Caco-2 (cell line): Measurements from ENCODE around the gene STEAP3. TPM values are rescaled to one million over a fixed set of nuclear protein-coding genes. Genes with fewer than 3 reads are reported as not detected.

Experiments
- BruUV-seq: library from RNA; stranded (reverse); fragments of 400-500 nt; replicated peaks from 2 replicates; lab custom pipeline; 2021; lab: Mats Ljungman, UMichigan
- CTCF ChIA-PET: fragments of 300-600 bp; sonication (Branson Sonifier 250); formaldehyde crosslinking; loops from one replicate; lab custom pipeline; 2022; ENCODE audit warnings: antibody characterized with exemption; lab: Charles Lee
- POLR2A ChIA-PET: fragments of 300-600 bp; sonication (Branson Sonifier 250); formaldehyde crosslinking; loops from one replicate; lab custom pipeline; 2022; ENCODE audit warnings: antibody characterized with exemption; lab: Charles Lee
- DNase-seq, 2 experiments: peaks; one replicate each; pipeline versions ENCODE4 v3.0.0 to v3.0.0-alpha.2; 2020 to 2022
- H3K27me3 ChIP-seq: replicated peaks from 2 replicates; pipeline ENCODE4 v1.6.0; 2011; ENCODE audit warnings: low read length; ENCODE audit not compliant: control insufficient read depth, insufficient read depth
- H3K36me3 ChIP-seq: 2 replicates; pipeline ENCODE4 v1.5.1; 2011; ENCODE audit warnings: low read length; ENCODE audit not compliant: control insufficient read depth, insufficient read depth
- H3K4me1 ChIP-seq: fragments of 250-450 bp; sonication (Bioruptor Pico); 2 replicates; pipeline ENCODE4 v1.5.1; 2020; ENCODE audit warnings: mild to moderate bottlenecking
- H3K4me3 ChIP-seq: 2 replicates; pipeline ENCODE4 v1.5.1; 2011; ENCODE audit warnings: low read depth, mild to moderate bottlenecking, control low read depth, low read length
- H3K9me3 ChIP-seq: fragments of 250-450 bp; sonication (Bioruptor Pico); 2 replicates; pipeline ENCODE4 v1.5.1; 2020; ENCODE audit warnings: mild to moderate bottlenecking, moderate library complexity
- H3K27ac Mint-ChIP-seq: one replicate; pipeline ENCODE4 v1.8.0; 2022; ENCODE audit warnings: mixed read lengths; ENCODE audit not compliant: unreplicated experiment
- H3K27me3 Mint-ChIP-seq: one replicate; pipeline ENCODE4 v1.8.0; 2022; ENCODE audit warnings: mixed read lengths; ENCODE audit not compliant: insufficient read depth, unreplicated experiment
- H3K36me3 Mint-ChIP-seq: one replicate; pipeline ENCODE4 v1.8.0; 2022; ENCODE audit warnings: mild to moderate bottlenecking, mixed read lengths; ENCODE audit not compliant: insufficient read depth, unreplicated experiment
- H3K4me1 Mint-ChIP-seq: one replicate; pipeline ENCODE4 v1.8.0; 2022; ENCODE audit warnings: low read depth, mixed read lengths; ENCODE audit not compliant: unreplicated experiment
- H3K4me3 Mint-ChIP-seq: one replicate; pipeline ENCODE4 v1.8.0; 2022; ENCODE audit warnings: mild to moderate bottlenecking, moderate library complexity, mixed read lengths; ENCODE audit not compliant: unreplicated experiment
- H3K9me3 Mint-ChIP-seq: one replicate; pipeline ENCODE4 v1.8.0; 2022; ENCODE audit warnings: mixed read lengths; ENCODE audit not compliant: unreplicated experiment
- intact Hi-C: fragments of 100-400 bp; cut with micrococcal nuclease; formaldehyde crosslinking; loops from one replicate; pipeline ENCODE4 v1.10.0; 2022; ENCODE audit not compliant: unreplicated experiment
- total RNA-seq: library from RNA; stranded (reverse); gene quantifications from 2 replicates; pipeline ENCODE4 v1.2.3, GENCODE V29; 2022
- TF ChIP-seq, protein P1 (sequence below), 2 experiments: fragments of 200-600 bp in 1 of 2; IDR thresholded peaks; 1 replicate in 1 of 2; 2 replicates in 1 of 2; pipeline versions ENCODE4 v1.5.1 to v1.8.0; 2011 to 2022; ENCODE audit warnings: antibody characterized with exemption in 1 of 2, control low read depth in 1 of 2, inconsistent platforms in 1 of 2, low read depth in 1 of 2, low read length in 1 of 2, mild to moderate bottlenecking in 1 of 2, moderate library complexity in 1 of 2; ENCODE audit not compliant: insufficient read depth in 1 of 2, severe bottlenecking in 1 of 2, unreplicated experiment in 1 of 2

The STEAP3 gene
- total RNA-seq, 1 experiment from 2014 or later: 20.4 TPM

DNA sequence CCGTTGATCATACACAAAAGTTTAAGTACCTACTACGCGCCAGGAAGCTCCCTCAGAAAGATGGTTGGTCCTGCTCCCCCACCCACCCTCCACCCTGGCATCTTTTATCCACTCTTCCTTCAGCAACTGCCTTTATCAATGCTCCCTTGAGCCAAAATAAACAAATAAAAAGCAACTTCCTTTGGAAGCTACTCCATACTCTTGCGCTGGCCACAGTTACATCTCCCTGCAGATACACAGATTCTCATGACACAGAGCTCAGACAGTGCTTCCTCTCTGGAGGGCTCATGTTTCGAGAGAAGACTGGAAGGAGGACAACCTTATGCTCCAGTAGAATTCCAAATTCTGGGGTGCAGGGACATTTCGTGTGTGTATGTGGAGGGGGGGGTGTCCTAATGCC, 3.8 kb upstream of the STEAP3 start:
- no peaks in the 10 kb centered on the region for H3K27me3 Mint-ChIP-seq
- no peaks in the 10 kb centered on the region for H3K9me3 Mint-ChIP-seq
- H3K4me1 Mint-ChIP-seq: no peaks in the 10 kb centered on the region
- Histone ChIP-seq H3K9me3 (no peaks in the 10 kb centered on the region), H3K4me3 (no peak overlapping the region), H3K36me3 (no peaks in the 10 kb centered on the region), H3K4me1 (peaks cover 16% of the 10 kb centered on the region), H3K27me3 (no peaks in the 10 kb centered on the region)
- no peak overlapping the region for H3K27ac Mint-ChIP-seq
- TF ChIP-seq, protein P1, sequence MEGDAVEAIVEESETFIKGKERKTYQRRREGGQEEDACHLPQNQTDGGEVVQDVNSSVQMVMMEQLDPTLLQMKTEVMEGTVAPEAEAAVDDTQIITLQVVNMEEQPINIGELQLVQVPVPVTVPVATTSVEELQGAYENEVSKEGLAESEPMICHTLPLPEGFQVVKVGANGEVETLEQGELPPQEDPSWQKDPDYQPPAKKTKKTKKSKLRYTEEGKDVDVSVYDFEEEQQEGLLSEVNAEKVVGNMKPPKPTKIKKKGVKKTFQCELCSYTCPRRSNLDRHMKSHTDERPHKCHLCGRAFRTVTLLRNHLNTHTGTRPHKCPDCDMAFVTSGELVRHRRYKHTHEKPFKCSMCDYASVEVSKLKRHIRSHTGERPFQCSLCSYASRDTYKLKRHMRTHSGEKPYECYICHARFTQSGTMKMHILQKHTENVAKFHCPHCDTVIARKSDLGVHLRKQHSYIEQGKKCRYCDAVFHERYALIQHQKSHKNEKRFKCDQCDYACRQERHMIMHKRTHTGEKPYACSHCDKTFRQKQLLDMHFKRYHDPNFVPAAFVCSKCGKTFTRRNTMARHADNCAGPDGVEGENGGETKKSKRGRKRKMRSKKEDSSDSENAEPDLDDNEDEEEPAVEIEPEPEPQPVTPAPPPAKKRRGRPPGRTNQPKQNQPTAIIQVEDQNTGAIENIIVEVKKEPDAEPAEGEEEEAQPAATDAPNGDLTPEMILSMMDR (IDR thresholded peaks at IDR 0.05; ENCODE audit: insufficient read depth in 1 of 2, low read depth in 1 of 2, low read length in 1 of 2, severe bottlenecking in 1 of 2, unreplicated experiment in 1 of 2): no peak
- POLR2A ChIA-PET: no interaction called here
- no peak overlapping the region for H3K4me3 Mint-ChIP-seq
- intact Hi-C loops: loop anchor here (1.0 kb wide), 1 partner anchor 71 kb away; no protein-coding TSS in a partner anchor
- CTCF ChIA-PET: no interaction called here
- DNase-seq: no peak
- no TSS peak for BruUV-seq
- H3K36me3 Mint-ChIP-seq: no peaks in the 10 kb centered on the region

DNA sequence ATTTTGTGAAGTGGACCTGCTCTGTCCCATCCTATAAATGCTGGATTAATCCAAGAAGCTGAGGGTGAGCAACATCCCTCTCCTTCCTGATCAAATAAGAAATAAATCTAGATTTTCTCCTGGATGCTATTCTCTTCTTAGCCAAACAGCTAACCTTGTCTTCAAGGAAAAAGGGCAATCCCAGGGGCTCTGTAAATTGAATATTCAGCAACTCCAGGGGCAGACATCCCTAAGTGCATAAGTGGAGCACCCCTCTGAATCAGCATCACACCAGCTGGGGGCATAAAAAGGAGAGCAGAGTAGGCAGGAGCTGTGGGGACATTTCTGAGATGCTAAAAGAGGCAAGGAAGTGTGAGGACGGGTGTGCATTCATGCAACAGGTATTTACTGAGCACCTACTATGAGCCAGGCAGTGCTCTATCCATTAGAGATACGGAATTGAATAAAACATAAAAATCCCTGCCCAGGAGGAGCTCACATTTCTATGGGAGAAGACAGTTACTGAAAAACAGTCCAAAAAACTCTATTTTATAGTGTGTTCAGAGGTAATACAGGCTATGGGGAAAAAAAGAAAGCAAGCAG, 2.8 kb upstream of the STEAP3 start:
- ChIA-PET CTCF (no interaction called here), POLR2A (no interaction called here)
- H3K27me3 Mint-ChIP-seq: no peaks in the 10 kb centered on the region
- H3K4me3 Mint-ChIP-seq: no peak overlapping the region
- no TSS peak for BruUV-seq
- no peak overlapping the region for H3K4me3 ChIP-seq
- no peaks in the 10 kb centered on the region for H3K9me3 ChIP-seq
- no peaks in the 10 kb centered on the region for H3K9me3 Mint-ChIP-seq
- TF ChIP-seq, protein P1 (IDR thresholded peaks at IDR 0.05; ENCODE audit: insufficient read depth in 1 of 2, low read depth in 1 of 2, low read length in 1 of 2, severe bottlenecking in 1 of 2, unreplicated experiment in 1 of 2): no peak
- no peaks in the 10 kb centered on the region for H3K27me3 ChIP-seq
- no peak overlapping the region for H3K27ac Mint-ChIP-seq
- H3K4me1 ChIP-seq: peaks cover 25% of the 10 kb centered on the region
- H3K36me3 Mint-ChIP-seq: no peaks in the 10 kb centered on the region
- intact Hi-C loops: no loop called here
- H3K36me3 ChIP-seq: no peaks in the 10 kb centered on the region
- no peak for DNase-seq
- no peaks in the 10 kb centered on the region for H3K4me1 Mint-ChIP-seq

DNA sequence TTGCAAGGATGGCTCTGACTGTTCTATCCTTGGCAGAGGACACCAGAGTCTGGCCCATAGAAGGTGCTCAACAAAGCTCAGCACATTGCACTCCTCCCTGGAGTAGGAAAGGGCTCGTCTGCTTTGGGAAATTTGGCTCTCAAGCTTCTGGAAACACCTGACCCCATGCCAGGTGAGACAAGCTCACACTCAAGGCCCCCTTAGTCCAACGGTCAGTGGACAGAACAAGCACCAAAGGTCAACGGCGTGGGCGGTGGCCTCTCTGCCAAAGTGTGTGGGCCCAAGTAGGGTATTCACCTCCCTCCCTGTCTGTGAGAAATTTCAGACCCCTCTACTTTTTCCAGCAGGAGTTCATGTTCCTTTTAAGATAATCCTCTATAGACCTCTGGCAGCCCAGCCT, 2.0 kb upstream of the STEAP3 start:
- POLR2A ChIA-PET: no interaction called here
- no peak overlapping the region for H3K4me3 Mint-ChIP-seq
- Histone ChIP-seq H3K27me3 (no peaks in the 10 kb centered on the region), H3K36me3 (no peaks in the 10 kb centered on the region), H3K4me3 (no peak overlapping the region), H3K9me3 (no peaks in the 10 kb centered on the region), H3K4me1 (peaks cover 25% of the 10 kb centered on the region)
- H3K27me3 Mint-ChIP-seq: no peaks in the 10 kb centered on the region
- no peak overlapping the region for H3K27ac Mint-ChIP-seq
- intact Hi-C loops: loop anchor here (2.0 kb wide), 1 partner anchor 25 kb away; no protein-coding TSS in a partner anchor
- DNase-seq: no peak
- H3K4me1 Mint-ChIP-seq: no peaks in the 10 kb centered on the region
- TF ChIP-seq, protein P1 (IDR thresholded peaks at IDR 0.05; ENCODE audit: insufficient read depth in 1 of 2, low read depth in 1 of 2, low read length in 1 of 2, severe bottlenecking in 1 of 2, unreplicated experiment in 1 of 2): no peak
- no peaks in the 10 kb centered on the region for H3K36me3 Mint-ChIP-seq
- BruUV-seq: no TSS peak
- H3K9me3 Mint-ChIP-seq: no peaks in the 10 kb centered on the region
- CTCF ChIA-PET: no interaction called here
